NB4 (cell line): ENCODE measurements around the gene DCC.

Experiments used
- MAX ChIP-seq: IDR thresholded peaks from 2 replicates; pipeline ENCODE4 v1.6.1; 2011; ENCODE audit warnings: low read depth, low read length
- TF ChIP-seq, protein P1 (sequence below): IDR thresholded peaks from one replicate; pipeline ENCODE4 v1.5.1; 2012; ENCODE audit warnings: low read depth, low read length

- TF ChIP-seq, protein P1, sequence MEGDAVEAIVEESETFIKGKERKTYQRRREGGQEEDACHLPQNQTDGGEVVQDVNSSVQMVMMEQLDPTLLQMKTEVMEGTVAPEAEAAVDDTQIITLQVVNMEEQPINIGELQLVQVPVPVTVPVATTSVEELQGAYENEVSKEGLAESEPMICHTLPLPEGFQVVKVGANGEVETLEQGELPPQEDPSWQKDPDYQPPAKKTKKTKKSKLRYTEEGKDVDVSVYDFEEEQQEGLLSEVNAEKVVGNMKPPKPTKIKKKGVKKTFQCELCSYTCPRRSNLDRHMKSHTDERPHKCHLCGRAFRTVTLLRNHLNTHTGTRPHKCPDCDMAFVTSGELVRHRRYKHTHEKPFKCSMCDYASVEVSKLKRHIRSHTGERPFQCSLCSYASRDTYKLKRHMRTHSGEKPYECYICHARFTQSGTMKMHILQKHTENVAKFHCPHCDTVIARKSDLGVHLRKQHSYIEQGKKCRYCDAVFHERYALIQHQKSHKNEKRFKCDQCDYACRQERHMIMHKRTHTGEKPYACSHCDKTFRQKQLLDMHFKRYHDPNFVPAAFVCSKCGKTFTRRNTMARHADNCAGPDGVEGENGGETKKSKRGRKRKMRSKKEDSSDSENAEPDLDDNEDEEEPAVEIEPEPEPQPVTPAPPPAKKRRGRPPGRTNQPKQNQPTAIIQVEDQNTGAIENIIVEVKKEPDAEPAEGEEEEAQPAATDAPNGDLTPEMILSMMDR = no peak
- TF ChIP-seq MAX = no peak
These were observed 4.9 kb downstream of the DCC start for GRCh38 chr18:52344881-52345280.
